ENCODE results near the gene ZBTB16.

The ZBTB16 gene

DNA sequence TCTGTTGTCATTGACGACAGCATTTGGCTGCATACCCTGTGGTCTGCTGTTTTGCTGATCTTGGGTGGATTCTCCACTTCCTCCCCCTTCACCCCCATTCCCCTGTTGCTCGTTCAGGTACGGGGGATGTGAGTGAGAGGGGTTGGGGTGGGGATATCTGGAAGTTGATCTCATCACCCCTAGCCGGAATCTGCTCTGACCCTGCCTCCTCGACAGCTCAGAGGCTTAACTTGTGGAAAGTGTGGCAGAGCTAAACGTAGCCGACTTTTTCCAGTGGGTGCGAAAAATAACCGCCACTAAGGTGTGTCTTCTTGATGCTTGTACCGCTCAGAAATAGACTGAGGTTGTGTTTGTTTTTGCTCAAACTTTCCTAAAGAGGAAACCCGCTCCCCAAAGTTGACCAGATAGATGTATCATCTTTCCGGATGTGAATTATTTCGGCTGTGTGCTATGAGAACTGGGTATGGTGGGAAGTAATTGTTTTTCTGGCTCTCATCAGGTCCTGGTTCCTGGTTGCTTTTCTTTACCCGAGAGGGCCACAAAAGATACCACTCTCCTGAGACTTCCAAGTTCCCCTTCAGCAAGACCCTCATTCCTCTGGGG is 6.6 kb downstream of the ZBTB16 start:
- DNase-seq, result no peak

DNA sequence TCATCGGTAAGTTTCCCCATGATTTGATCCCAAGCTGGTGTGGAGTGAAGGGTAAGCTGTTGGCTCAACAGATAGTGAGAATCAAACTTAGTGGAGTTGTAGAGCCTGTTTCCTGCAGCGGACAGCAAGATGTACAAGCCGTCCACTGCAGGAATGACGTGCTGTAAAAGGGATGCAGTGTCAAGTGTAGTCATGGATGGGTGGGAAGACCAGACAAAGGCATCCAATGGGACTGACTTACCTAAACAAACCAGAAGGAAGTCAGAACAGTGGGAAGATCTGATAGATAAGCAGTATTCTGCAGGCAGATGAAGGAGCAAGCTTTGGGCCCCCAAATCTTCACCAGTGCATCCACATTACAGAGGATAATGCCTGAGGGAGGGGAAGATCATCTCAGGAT is 8.8 kb downstream of the ZBTB16 start:
- no peak for DNase-seq

DNA sequence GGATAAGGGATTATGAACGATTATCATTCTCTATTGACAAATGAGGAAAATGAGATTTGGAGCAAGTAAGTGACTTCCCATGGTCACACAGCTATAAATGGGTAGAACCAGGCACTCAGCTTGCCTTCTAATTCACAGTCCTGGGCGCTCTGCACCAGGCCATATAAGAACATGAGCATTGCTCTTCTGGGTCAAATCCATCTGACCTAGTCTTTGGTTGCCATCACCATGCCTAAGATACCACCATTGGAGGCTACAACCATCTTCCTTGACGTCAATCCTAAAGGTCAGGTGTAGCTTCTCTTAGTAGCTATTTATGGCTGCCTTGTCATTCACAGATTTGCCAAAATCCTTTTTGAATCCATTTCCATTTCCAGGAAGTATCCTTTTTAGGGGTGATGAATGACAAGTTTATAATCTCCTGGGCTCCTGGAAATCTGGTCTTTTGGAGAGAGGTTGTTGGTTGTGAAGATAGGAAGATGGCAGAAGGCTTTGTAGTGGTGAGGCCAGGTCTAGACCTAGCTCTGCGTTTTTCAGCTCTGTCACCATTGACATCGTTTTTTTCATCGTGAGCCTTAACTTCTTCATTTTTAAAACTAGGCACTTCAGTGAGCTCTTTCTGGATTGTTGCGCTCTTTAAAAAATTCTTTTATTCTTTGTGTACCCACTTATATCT is 11.1 kb downstream of the ZBTB16 start:
- DNase-seq, result no peak

DNA sequence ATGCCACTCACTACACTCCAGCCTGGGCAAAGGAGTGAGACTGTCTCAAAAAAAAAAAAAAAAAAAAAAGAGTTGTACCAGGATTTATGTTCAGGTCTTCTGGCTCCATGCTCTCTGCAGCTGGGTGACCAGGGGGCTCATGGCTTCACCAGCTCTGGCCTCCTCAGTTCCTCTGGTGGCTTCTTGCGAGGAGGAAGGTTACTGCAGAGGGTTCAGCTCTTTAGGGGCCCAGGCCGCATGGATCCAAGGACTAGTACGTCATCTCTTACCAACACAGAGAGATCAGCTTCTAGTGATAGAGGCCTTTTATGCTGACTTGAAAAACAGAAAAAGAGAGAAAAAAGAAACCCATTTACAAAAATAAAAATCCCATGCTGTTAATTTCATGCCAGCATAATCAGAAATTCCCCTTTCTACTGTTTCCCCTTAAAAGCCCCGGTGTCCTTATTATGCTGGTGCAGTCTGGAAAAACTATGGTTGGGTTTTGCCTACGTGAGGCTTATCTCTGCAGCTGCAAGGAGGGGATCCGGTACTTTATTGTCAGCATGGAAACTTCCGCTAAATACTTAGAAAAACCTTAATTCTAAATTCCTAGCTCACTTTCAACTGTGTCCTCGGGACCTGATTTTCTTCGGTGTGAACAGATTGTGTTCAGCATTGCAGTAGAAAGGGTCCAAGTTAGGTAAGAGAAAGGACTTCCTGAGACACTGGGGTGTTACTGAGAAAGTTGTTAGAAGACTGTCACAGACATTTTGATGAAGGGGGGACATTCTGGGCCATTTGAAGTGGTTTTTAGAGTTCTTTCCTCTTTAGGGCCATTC is 13.7 kb downstream of the ZBTB16 start:
- peak; percentile 89 for DNase-seq

DNA sequence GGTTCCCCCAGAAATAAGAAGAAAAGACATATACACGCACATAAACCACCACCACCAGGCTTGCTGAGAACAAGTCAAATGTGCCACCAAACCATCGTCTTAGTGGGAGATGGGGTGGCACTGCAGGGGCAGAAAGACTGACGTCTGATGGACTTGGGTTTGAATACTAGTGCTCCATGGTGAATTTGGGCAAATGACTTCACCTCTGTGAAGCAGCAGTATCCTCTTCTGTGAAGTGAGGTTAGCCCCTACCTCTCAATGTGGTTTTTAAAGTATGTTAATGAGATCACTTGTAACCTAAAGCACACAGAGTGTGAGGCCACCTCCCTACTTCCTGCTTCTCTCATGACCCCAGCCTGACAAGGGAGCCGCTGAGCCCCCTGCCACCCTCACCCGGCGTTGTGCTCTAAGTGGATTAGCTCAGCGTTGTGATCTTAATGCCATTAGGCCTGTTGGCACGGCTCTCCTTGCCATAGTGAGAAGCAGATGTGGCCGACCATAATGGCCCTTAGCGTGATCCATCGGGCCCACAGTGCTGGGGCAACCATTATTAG is 14.4 kb downstream of the ZBTB16 start:
- peak; percentile 34 for DNase-seq

DNA sequence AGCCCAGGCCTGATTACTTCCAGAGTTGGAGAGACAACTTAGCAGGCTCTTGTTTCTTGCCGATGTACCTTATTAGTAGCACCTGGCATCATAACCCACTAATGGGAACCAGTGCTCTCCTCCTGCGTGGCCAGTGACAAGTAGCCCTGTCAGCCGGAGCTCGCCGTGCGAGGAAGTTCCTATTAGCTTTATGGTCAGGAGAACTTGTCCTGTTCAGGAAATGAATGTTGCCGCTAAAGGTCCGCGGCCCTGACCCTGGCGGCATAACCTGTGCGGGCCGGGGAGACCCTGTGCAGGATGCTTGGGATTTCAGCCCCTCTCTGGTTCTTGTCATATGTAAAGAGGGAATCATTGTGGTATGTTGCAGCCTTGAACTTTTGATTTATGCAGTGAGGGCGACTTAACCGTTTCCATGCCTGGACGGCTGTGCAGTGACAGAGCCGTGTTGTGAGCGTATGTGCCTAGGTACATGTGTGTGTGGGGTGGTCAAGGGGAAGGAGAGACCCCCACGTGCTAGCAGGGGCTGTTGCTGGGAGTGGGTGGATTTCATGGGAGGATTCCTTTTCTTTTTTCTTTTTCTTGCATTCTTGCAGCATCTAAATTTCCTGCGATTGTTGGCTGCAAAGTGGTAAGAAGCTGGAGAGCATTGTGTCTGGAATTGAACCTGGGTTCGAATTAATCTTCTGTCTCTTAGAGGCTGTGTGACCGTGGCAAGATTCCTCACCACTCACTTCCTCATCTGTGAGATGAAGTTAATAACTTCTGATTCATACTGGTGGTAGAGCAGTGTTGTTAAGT is 15.2 kb downstream of the ZBTB16 start:
- DNase-seq, result peak; percentile 18

DNA sequence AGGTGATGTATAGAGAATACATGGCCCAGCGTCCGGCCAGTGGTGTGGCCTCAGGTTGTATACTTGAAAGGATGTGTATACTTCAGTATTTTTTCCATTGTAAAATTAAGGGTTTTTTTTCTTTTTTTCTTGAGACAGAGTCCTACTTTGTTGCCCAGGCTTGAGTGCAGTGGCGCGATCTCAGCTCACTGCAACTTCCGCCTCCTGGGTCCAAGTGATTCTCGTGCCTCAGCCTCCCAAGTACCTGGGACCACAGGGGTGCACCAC is 15.8 kb downstream of the ZBTB16 start:
- no peak for DNase-seq

DNA sequence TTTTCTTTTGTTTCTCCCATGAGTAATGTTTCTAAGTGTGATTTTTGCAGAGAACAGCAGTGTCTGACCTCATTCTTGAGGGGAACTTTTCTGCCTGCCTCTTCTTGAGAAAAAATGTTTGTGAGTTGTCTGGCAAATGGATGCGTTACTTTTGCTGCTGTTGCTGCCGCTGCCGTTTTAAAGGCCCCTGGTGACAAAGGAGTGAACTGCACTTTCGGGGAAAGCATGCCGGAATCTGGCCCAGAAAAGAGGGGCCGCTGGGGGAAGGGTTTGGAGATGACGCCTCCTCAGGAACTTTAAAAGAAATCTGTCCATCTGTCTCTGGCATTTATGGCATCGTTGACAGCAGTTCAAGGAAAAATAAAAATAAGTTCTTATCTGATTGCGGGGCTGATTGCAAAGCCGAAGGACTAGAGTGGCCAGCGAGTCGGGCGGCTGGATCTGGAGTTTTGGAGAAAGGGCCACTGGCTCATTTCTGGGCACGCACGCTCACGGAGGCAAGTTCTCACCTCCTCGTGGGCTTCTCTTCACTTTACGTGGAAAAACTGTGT is 16.5 kb downstream of the ZBTB16 start:
- DNase-seq, result peak; percentile 34

DNA sequence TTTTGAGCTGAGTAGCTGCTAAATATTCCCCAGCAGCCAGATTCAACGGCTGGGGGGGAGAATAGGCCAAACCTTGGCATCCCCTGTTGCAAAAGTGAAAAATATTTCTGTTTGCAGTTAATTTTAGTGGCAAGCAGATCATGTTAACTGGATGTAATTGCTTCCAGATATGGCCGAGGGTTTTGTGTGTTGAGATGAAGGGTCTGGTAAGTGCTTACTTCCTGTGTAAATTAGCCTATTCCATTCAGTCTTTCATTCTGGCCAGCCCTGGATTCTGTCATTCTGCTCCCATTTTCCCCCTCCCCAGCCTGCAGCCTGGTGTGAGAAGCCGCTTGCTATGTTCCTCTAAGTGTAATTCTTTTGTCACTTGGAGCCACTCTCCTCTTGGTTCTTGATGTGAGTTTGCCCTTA is 17.4 kb downstream of the ZBTB16 start:
- DNase-seq, result no peak

DNA sequence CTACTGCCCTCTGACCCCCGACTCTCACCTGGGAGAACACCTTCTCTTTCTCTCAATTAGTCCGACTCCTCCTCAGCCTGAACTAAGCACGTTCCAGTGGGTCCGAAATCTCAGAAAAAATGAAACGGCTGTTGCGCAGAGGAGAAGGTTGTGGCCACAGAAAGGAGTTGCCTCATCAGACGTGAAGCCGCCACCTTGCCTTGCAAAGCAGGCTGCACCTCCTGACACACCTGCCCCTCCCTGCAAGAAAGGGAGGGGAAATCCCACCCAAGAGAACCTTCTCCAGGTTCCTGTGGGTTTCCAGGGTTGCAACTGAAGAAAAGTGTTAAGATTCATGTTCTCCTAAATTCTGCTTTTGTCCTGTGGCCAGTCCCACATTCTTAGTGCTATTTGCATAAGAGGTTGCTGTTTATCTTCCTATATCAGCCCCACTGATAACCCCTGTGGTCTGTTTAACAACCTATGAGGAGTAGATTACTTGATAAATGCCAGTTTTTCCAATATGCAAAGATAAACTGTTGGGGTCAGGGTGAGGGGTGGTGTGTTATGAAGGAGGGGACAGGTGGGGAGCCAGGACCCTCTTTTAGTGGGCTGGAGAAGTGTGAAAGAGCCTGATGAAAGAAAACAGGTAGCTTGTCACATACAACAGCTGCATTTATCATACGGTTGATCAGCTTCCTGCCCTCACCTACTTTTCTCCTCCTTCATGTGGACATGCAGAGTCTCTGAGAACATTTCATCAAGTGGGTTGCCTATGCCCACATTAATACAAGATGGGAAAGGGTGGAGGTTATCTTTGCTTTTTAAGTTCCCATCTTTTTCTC is 18.2 kb downstream of the ZBTB16 start:
- peak; percentile 52 for DNase-seq

DNA sequence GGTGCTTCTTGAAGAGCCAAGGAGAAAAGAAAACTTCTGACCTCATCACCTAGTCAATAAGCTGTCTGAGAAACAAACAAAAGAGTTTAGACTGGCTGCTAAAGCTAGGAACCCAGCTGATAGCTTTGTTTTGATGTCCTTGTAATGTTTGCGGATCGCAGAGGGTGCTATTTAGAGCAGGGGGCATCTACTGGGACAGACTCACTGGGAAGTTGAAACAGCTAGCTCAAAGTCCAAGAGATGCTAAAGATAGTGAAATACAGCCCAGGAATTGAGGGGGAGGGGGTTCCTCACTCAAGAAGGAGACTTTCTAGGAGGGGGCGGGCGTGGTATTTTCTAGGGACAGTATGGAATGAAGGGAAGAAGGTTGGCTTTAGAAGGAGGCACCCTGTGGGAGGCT is 18.9 kb downstream of the ZBTB16 start:
- peak; percentile 48 for DNase-seq

DNA sequence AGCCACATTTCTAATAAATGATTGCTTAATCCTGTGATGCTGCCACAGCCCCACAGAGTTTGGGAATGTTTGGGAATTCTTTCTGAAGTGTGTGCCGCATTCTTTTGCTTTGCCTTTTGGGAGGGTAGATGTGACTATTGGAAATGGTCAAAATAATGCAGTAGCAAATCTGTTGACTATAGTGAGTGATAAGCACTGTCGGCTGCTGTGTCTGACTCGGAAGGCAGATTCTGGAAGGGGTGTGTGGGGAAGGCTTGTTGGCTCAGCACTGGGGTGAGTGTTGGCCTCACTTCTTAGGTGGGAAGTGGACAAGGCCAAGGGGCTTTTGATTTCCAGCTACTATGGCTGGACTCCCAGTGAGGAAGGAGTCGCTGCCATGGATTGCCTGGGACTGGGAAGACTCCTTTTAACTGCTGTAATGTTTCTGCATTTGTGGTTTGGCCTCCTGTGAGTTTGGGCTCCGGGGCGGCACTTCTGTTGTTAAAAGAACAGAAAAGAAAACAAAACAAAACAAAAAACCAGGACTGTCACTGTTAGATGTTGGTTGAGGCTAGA is 20.1 kb downstream of the ZBTB16 start:
- DNase-seq, result peak; percentile 70

DNA sequence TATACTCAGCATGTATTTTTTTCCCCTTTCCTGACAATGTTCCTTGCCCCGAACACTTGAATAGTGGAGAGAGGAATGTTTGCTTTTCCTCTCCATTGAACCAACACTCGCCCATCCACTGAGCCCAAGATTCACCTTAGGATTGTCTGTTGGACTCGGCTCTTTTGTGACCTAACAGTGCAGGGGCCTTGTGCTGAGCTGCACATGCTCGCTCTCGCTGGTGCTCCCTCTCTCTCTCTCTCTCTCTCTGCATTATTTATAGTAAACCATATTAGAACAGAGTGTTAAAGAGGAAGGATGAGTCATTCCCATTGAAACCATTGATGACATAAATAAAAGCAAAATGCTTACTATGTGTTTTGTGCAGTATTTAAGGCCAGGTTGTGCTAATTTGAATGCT is 20.7 kb downstream of the ZBTB16 start:
- DNase-seq, result peak; percentile 88

DNA sequence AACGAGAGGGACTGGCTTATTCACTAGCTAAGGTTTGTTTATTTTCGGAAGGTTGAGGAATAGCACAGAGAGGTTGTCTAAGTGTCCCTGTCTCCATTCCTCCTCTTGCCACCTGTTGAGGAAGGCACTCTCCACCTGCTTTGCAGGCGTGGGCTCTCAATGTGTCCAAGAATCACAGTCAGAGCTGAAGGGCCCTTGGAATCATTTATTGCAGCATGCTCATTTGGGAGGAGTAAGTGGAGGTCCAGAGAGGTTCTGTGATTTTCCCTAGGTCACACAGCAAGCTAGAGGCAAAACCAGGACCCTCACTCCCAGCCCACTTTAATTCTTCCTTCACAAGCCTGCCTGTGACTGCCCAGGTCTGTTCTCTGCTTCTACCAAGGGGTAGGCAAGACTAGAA is 21.3 kb downstream of the ZBTB16 start:
- DNase-seq, result no peak

DNA sequence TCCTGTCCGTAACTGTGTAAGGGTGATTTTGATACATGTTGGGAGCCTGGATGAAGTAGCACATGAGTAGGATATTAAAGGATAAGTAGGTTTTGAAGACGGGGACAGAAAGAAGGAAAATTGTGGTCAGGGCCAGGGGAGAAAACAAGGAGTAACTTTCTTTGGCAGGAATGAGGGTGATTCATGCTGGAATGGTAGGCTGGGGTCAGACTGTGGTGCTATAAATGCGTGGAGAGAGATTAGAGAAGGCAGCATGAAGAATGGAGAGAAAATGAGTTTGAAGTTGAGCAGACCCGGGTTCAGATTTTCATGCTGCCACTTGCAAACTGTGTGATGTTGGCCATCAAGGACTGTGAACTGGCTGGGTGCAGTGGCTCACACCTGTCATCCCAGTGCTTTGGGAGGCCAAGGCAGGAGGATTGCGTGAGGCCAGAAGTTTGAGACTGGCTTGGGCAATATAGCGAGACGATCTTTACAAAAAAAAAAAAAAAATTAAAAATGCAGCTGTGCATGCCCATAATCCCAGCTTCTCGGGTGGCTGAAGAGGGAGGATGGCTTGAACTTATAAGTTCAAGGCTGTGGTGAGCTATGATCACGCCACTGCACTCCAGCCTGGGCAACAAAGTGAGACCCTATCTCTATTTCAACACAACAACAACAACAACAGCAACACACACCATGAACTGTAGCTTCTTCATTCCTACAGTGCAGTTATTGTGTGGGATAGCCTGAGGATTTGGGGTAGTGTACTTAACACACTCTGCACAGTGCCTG is 22.3 kb downstream of the ZBTB16 start:
- peak; percentile 64 for DNase-seq

DNA sequence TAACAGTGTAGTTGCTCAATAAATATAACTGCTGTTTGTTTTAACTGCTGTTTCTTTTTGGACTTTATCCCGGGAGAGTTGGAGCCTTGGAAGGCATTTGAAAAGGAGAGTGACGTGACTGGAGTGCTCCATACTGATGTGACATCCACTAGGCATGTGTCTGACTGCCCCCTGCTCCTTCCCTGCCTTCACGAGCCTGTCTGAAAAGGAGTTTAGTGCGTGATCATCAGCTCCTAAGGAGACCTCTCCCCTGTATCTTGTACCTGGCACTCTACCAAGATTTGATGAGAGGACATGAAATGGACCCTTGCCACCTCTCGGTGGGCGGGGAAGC is 22.9 kb downstream of the ZBTB16 start:
- no peak for DNase-seq

DNA sequence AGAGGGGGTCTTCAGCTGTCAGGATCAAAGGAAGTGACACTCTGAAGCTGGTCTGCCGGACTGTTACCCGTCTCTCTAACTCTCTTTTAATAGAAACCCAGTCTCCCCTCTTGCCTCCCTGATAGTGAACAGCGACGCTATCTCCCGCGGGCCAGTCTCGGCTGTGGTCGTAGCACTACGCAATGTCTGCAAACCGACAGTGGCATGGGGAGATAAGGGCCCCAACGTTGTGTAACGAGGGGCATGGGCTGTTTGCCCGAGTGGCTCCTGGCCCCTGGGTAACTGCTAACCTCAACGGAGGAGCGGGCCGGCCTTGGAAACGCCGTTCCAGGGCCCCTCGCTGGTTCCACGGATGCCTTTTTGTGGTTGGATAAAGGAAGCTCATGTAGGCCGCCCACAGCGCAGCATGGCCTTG is 23.3 kb downstream of the ZBTB16 start:
- DNase-seq, result peak; percentile 100

DNA sequence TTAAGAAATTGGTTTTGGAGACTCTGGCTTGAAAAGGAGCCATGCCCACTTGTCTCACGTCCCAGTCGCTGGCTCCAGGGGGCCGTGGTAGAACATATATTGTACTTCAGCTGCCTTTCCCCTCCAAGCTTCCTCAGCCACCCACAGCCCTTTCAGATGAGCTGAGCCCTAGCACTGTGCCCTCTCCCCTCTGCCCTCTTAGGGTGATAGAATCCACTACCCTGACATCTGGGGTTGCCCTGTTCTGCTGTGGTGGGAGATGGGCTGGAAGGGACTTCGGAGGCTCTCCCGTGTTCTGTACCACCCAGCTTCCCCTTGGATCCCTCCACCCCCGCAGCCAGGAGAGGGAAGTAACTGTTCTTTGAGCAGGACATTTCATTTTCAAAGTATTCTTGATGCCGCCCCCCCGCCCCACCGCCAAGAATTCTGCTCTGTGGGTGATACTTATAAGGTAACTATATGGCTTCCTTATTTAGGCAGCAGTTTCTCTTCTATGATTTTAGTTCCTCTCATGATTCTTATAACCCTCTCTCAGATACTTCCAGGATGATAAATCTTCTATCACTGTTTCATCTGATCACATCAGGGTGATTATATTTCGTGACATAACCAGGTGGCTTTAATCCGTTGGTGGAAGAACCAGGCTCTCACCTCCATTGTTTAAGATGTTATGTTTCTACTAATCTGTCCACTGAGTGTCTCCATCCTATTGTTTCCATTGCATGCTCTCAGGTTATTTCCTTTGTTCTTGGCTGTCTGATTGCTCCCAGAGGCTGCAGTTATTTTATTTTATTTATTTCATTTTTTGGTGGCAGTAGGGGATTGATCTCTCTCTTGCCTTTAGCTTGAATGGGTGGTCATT is 24.1 kb downstream of the ZBTB16 start:
- DNase-seq, result peak; percentile 90

DNA sequence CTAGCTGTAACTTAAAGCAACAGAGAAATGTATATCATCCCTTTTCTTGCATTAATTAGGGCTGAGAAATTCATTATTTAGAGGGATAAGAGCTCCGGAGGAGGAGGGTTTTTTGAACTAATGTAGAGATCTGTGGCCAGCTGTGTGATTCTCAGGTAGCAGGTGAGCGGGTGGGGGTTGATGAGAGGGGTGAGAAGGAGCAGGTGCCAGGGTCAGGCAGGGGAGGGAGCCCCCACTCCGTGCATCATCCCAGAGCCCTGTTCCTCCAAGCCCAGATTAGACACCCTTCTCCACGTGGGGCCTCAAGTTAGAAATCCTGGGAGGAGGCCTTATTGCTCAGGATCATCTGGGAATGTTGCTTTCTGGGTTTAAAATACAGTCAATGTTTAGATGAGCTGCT is 24.9 kb downstream of the ZBTB16 start:
- DNase-seq, result no peak
